ENCODE measurements around the gene GNPNAT1. TPM values are rescaled to one million over a fixed set of nuclear protein-coding genes. Genes with fewer than 3 reads are reported as not detected.
"Not testable (repeated sequence)": the region's sequence is repeated elsewhere in the genome, so short reads cannot be mapped to it uniquely, and the experiment has no call there.

The GNPNAT1 gene
- total and polyA plus RNA-seq, 2 donors (not counting 1 experiment from before 2014, with no cell fraction given) = 2.1 to 7.8 TPM

DNA sequence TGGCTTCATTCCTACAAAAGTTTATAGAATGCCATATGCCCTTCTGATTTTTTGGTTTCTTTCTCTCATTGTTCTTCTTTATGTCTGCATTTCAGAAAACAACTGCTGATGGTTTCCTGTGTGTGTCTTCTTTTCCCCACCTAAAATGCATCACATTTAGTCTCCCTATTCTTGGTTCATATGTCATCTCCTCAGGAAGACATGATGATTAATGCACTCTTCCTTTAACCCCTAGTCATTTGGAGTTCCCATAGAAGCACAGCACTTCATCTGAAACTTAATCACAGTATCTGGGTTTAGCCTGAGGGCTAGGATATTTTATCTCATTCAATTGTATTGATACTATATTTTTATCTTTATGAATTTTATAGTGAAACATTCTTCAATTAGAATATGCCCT, 21.5 kb downstream of the GNPNAT1 start:
- H4K20me1 ChIP-seq (ENCODE audit: control insufficient read depth, insufficient read depth, low read length, poor library complexity, severe bottlenecking) = no peaks in the 10 kb centered on the region
- H3K4me1 Mint-ChIP-seq = no peaks in the 10 kb centered on the region

DNA sequence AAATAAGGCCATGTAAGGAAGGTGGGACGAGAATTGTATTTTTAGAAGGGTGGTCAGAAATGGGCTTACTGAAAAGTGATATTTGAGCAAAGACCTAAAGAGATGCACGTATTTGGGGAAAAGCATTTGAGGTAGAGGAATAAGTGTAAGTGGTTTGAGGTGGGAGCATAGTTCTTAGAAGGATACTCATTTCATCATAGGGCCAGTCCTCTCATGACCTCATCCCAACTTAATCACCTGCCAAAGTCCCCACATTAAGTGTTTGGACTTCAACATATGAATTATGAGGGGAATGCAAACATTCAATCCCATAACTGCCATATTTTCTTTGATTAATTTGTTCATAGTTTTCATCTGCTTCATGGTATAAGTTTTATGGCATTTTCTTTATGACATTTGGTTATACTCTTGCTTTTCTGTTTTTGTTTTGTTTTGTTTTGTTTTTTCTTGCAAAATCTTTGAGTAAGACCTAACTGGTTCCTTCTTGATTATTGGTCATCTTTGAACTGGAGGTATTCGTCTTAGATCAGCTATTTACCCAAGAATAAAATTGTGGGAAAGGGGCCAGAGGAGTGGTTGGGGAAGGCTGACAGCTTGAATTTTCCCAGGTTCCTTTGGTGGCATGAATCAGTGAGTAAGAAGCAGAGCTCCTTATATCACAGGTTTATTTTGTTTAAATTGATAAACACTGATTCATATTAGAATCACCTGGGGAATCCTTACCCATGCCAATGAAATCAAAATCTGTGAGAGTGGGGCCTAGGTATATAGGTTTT, 24.2 kb downstream of the GNPNAT1 start:
- H3K4me1 ChIP-seq (ENCODE audit: control insufficient read depth in 2 of 2, insufficient read depth in 2 of 2, low read length in 2 of 2) = peaks cover 0 to 4% of the 10 kb centered on the region in 2 donors
- CTCF ChIA-PET = no interaction called here
- no peaks in the 10 kb centered on the region for H3K9me3 Mint-ChIP-seq (ENCODE audit: insufficient read depth)

More for the DNA sequence above, 21.5 kb downstream of the GNPNAT1 start:
- ATAC-seq (ENCODE audit: low read depth) (no peak), DNase-seq (no peak)
- no peaks in the 10 kb centered on the region for H3K9me3 Mint-ChIP-seq (ENCODE audit: insufficient read depth)
- H3K4me3 Mint-ChIP-seq = no peak overlapping the region
- no peak overlapping the region for H3K27ac ChIP-seq (ENCODE audit: low read length in 2 of 2)
- H3K27me3 Mint-ChIP-seq = no peaks in the 10 kb centered on the region
- H3K4me2 ChIP-seq (replicated peaks; ENCODE audit: low read depth, low read length, poor library complexity, severe bottlenecking) = no peak overlapping the region
- no peak overlapping the region for H3K9ac ChIP-seq (ENCODE audit: low read length)
- H3K79me2 ChIP-seq (ENCODE audit: control insufficient read depth, insufficient read depth, low read length) = peaks cover 3% of the 10 kb centered on the region
- H3K4me1 ChIP-seq (ENCODE audit: control insufficient read depth in 2 of 2, insufficient read depth in 2 of 2, low read length in 2 of 2) = no peaks in the 10 kb centered on the region
- peaks cover 4 to 68% of the 10 kb centered on the region in 2 experiments for H3K36me3 ChIP-seq (replicated peaks in 1 of 2; ENCODE audit: control extremely low read depth in 1 of 2, control insufficient read depth in 1 of 2, extremely low read depth in 1 of 2, insufficient read depth in 2 of 2, low read length in 1 of 2)
- H3K27me3 ChIP-seq (replicated peaks in 1 of 4; ENCODE audit: control extremely low read depth in 1 of 4, control insufficient read depth in 3 of 4, insufficient read depth in 4 of 4, low read length in 3 of 4) = no peaks in the 10 kb centered on the region
- H3K27ac Mint-ChIP-seq = no peak overlapping the region
- no peak for TF ChIP-seq EZH2 (IDR thresholded peaks at IDR 0.05; ENCODE audit: borderline replicate concordance, insufficient read depth, low read depth, low read length, poor library complexity, severe bottlenecking)
- TF ChIP-seq, protein P1, sequence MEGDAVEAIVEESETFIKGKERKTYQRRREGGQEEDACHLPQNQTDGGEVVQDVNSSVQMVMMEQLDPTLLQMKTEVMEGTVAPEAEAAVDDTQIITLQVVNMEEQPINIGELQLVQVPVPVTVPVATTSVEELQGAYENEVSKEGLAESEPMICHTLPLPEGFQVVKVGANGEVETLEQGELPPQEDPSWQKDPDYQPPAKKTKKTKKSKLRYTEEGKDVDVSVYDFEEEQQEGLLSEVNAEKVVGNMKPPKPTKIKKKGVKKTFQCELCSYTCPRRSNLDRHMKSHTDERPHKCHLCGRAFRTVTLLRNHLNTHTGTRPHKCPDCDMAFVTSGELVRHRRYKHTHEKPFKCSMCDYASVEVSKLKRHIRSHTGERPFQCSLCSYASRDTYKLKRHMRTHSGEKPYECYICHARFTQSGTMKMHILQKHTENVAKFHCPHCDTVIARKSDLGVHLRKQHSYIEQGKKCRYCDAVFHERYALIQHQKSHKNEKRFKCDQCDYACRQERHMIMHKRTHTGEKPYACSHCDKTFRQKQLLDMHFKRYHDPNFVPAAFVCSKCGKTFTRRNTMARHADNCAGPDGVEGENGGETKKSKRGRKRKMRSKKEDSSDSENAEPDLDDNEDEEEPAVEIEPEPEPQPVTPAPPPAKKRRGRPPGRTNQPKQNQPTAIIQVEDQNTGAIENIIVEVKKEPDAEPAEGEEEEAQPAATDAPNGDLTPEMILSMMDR (IDR thresholded peaks at IDR 0.05) = no peak
- no peak overlapping the region for H3K4me3 ChIP-seq (ENCODE audit: control extremely low read depth in 1 of 5, extremely low read depth in 1 of 5, insufficient read depth in 1 of 5, low read depth in 2 of 5, low read length in 4 of 5)
- ChIA-PET POLR2A (no interaction called here), CTCF (no interaction called here)
- no peaks in the 10 kb centered on the region for H3K9me3 ChIP-seq (ENCODE audit: control extremely low read depth in 1 of 3, control insufficient read depth in 2 of 3, insufficient read depth in 1 of 3, low read length in 2 of 3)
- intact Hi-C loops (cut with micrococcal nuclease) = no loop called here
- no peak overlapping the region for H2AFZ ChIP-seq (ENCODE audit: insufficient read depth, low read depth, low read length, poor library complexity, severe bottlenecking)

DNA sequence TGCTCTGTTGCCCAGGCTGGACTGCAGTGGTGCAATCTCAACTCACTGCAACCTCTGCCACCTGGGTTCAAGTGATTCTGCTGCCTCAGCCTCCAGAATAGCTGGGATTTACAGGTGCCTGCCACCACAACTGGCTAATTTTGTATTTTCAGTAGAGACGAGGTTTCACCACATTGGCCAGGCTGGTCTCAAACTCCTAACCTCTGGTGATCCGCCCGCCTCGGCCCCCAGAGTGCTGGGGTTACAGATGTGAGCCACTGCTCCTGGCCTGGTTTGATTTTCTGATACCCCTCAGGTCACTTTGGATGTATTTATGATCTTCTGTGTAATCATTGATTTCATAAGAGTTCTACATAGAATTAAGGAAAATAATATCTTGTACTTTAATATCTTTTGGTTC, 28.5 kb downstream of the GNPNAT1 start:
- H2AFZ ChIP-seq (ENCODE audit: insufficient read depth, low read depth, low read length, poor library complexity, severe bottlenecking); intact Hi-C loops (cut with micrococcal nuclease); H3K27ac ChIP-seq (ENCODE audit: low read length in 2 of 2); H3K27me3 Mint-ChIP-seq; H3K9ac ChIP-seq (ENCODE audit: low read length); H3K27me3 ChIP-seq (replicated peaks in 1 of 4; ENCODE audit: control extremely low read depth in 1 of 4, control insufficient read depth in 3 of 4, insufficient read depth in 4 of 4, low read length in 3 of 4); H3K79me2 ChIP-seq (ENCODE audit: control insufficient read depth, insufficient read depth, low read length); ATAC-seq (ENCODE audit: low read depth); H4K20me1 ChIP-seq (ENCODE audit: control insufficient read depth, insufficient read depth, low read length, poor library complexity, severe bottlenecking); H3K4me2 ChIP-seq (replicated peaks; ENCODE audit: low read depth, low read length, poor library complexity, severe bottlenecking); CTCF ChIA-PET; H3K4me3 Mint-ChIP-seq; H3K4me3 ChIP-seq (ENCODE audit: control extremely low read depth in 1 of 5, extremely low read depth in 1 of 5, insufficient read depth in 1 of 5, low read depth in 2 of 5, low read length in 4 of 5); H3K4me1 Mint-ChIP-seq; POLR2A ChIA-PET; H3K27ac Mint-ChIP-seq; H3K4me1 ChIP-seq (ENCODE audit: control insufficient read depth in 2 of 2, insufficient read depth in 2 of 2, low read length in 2 of 2); H3K9me3 Mint-ChIP-seq (ENCODE audit: insufficient read depth); H3K9me3 ChIP-seq (ENCODE audit: control extremely low read depth in 1 of 3, control insufficient read depth in 2 of 3, insufficient read depth in 1 of 3, low read length in 2 of 3); DNase-seq: not testable (repeated sequence)
- peaks cover 2 to 52% of the 10 kb centered on the region in 2 experiments for H3K36me3 ChIP-seq (replicated peaks in 1 of 2; ENCODE audit: control extremely low read depth in 1 of 2, control insufficient read depth in 1 of 2, extremely low read depth in 1 of 2, insufficient read depth in 2 of 2, low read length in 1 of 2)
- WGBS (ENCODE audit: insufficient coverage) = 71% methylated on average over 1 of the region's 4 CpGs

More for the DNA sequence above, 24.2 kb downstream of the GNPNAT1 start:
- no peaks in the 10 kb centered on the region for H3K27me3 ChIP-seq (replicated peaks in 1 of 4; ENCODE audit: control extremely low read depth in 1 of 4, control insufficient read depth in 3 of 4, insufficient read depth in 4 of 4, low read length in 3 of 4)
- H3K79me2 ChIP-seq (ENCODE audit: control insufficient read depth, insufficient read depth, low read length) = peaks cover 3% of the 10 kb centered on the region
- DNase-seq (no peak), ATAC-seq (ENCODE audit: low read depth) (no peak)
- peaks cover under 1 to 61% of the 10 kb centered on the region in 2 experiments for H3K36me3 ChIP-seq (replicated peaks in 1 of 2; ENCODE audit: control extremely low read depth in 1 of 2, control insufficient read depth in 1 of 2, extremely low read depth in 1 of 2, insufficient read depth in 2 of 2, low read length in 1 of 2)
- H2AFZ ChIP-seq (ENCODE audit: insufficient read depth, low read depth, low read length, poor library complexity, severe bottlenecking) = no peak overlapping the region
- TF ChIP-seq EZH2 (IDR thresholded peaks at IDR 0.05; ENCODE audit: borderline replicate concordance, insufficient read depth, low read depth, low read length, poor library complexity, severe bottlenecking) = no peak
- TF ChIP-seq, protein P1 (IDR thresholded peaks at IDR 0.05) = no peak
- no peak overlapping the region for H3K27ac ChIP-seq (ENCODE audit: low read length in 2 of 2)
- peaks cover 9% of the 10 kb centered on the region for H3K4me1 Mint-ChIP-seq
- no peak overlapping the region for H3K4me3 Mint-ChIP-seq
- H3K4me3 ChIP-seq (ENCODE audit: control extremely low read depth in 1 of 5, extremely low read depth in 1 of 5, insufficient read depth in 1 of 5, low read depth in 2 of 5, low read length in 4 of 5) = no peak overlapping the region
- no peaks in the 10 kb centered on the region for H3K9me3 ChIP-seq (ENCODE audit: control extremely low read depth in 1 of 3, control insufficient read depth in 2 of 3, insufficient read depth in 1 of 3, low read length in 2 of 3)
- H4K20me1 ChIP-seq (ENCODE audit: control insufficient read depth, insufficient read depth, low read length, poor library complexity, severe bottlenecking) = no peaks in the 10 kb centered on the region
- no peak overlapping the region for H3K27ac Mint-ChIP-seq
- WGBS (ENCODE audit: insufficient coverage) = 100% methylated on average over 2 of the region's 3 CpGs
- H3K9ac ChIP-seq (ENCODE audit: low read length) = no peak overlapping the region
- no peaks in the 10 kb centered on the region for H3K27me3 Mint-ChIP-seq
- POLR2A ChIA-PET = no interaction called here
- no peak overlapping the region for H3K4me2 ChIP-seq (replicated peaks; ENCODE audit: low read depth, low read length, poor library complexity, severe bottlenecking)
- intact Hi-C loops (cut with micrococcal nuclease) = no loop called here

Data from B cell (primary cell).